Keratinocyte (primary cell): ENCODE measurements around the gene PACSIN2. TPM values are rescaled to one million over a fixed set of nuclear protein-coding genes. Genes with fewer than 3 reads are reported as not detected.

Experiments
- DNase-seq: peaks from one replicate; pipeline ENCODE4 v3.0.0-alpha.2; 2011; ENCODE audit warnings: low read depth, missing footprints, low spot score
- FAIRE-seq: peaks from 2 replicates; lab custom pipeline; 2011; peaks lifted over from hg19 to GRCh38; lab: Jason Lieb, UNC
- H2AFZ ChIP-seq: 2 replicates; pipeline ENCODE4 v1.6.0; 2012; ENCODE audit warnings: low read length, control low read depth, inconsistent platforms; ENCODE audit not compliant: control insufficient read depth
- H3K27ac ChIP-seq: 2 replicates; pipeline ENCODE4 v1.5.1; 2011; ENCODE audit warnings: low read length; ENCODE audit not compliant: control insufficient read depth, insufficient read depth
- H3K27me3 ChIP-seq: 3 replicates; pipeline ENCODE4 v1.6.0; 2011; ENCODE audit warnings: low read length; ENCODE audit not compliant: control insufficient read depth, insufficient read depth; ENCODE audit errors: extremely low read depth
- H3K36me3 ChIP-seq, 2 experiments: 2 replicates in 1 of 2; 3 replicates in 1 of 2; pipeline ENCODE4 v1.5.1; 2011; ENCODE audit warnings: low read length in 2 of 2, mild to moderate bottlenecking in 1 of 2; ENCODE audit not compliant: control insufficient read depth in 2 of 2, insufficient read depth in 2 of 2; ENCODE audit errors: extremely low read depth in 1 of 2
- H3K4me1 ChIP-seq: 3 replicates; pipeline ENCODE4 v1.5.1; 2011; ENCODE audit warnings: low read length; ENCODE audit not compliant: control insufficient read depth, insufficient read depth; ENCODE audit errors: extremely low read depth
- H3K4me2 ChIP-seq: 3 replicates; pipeline ENCODE4 v1.6.0; 2011; ENCODE audit warnings: low read depth, low read length; ENCODE audit not compliant: control insufficient read depth, insufficient read depth; ENCODE audit errors: extremely low read depth
- H3K4me3 ChIP-seq, 3 experiments: fragments of 200-600 bp in 1 of 3; sonication (generic) in 1 of 3; 2 replicates in 2 of 3; 3 replicates in 1 of 3; pipeline ENCODE4 v1.5.1; 2011 to 2016; ENCODE audit warnings: low read length in 3 of 3, mild to moderate bottlenecking in 3 of 3, control low read depth in 2 of 3, inconsistent platforms in 1 of 3, low read depth in 1 of 3, mixed read lengths in 1 of 3, mixed run types in 1 of 3, moderate library complexity in 1 of 3; ENCODE audit not compliant: control insufficient read depth in 2 of 3, insufficient read depth in 2 of 3; ENCODE audit errors: extremely low read depth in 1 of 3
- H3K79me2 ChIP-seq: 2 replicates; pipeline ENCODE4 v1.6.0; 2012; ENCODE audit warnings: low read length; ENCODE audit not compliant: control insufficient read depth, insufficient read depth
- H3K9ac ChIP-seq: 3 replicates; pipeline ENCODE4 v1.6.0; 2011; ENCODE audit warnings: low read length; ENCODE audit not compliant: control insufficient read depth, insufficient read depth; ENCODE audit errors: extremely low read depth
- H3K9me1 ChIP-seq: 3 replicates; pipeline ENCODE4 v1.6.0; 2011; ENCODE audit warnings: low read length; ENCODE audit not compliant: control insufficient read depth, insufficient read depth; ENCODE audit errors: extremely low read depth
- H3K9me3 ChIP-seq: 2 replicates; pipeline ENCODE4 v1.5.1; 2012; ENCODE audit warnings: low read depth, low read length; ENCODE audit not compliant: control insufficient read depth
- H4K20me1 ChIP-seq: 3 replicates; pipeline ENCODE4 v1.6.0; 2011; ENCODE audit warnings: low read length; ENCODE audit not compliant: control insufficient read depth, insufficient read depth; ENCODE audit errors: extremely low read depth
- CTCF ChIP-seq, 3 experiments: IDR thresholded peaks in 1 of 3; conservative IDR thresholded peaks in 1 of 3; optimal IDR thresholded peaks in 1 of 3; 2 replicates in 2 of 3; 3 replicates in 1 of 3; pipeline versions ENCODE3 to v1.5.1; 2011; ENCODE audit warnings: low read length in 3 of 3, mild to moderate bottlenecking in 3 of 3, moderate library complexity in 2 of 3, control low read depth in 1 of 3, inconsistent platforms in 1 of 3; ENCODE audit not compliant: insufficient read depth in 2 of 3; ENCODE audit errors: extremely low read depth in 1 of 3
- EZH2 ChIP-seq: IDR thresholded peaks from one replicate; pipeline ENCODE4 v1.6.1; 2012; ENCODE audit warnings: inconsistent platforms, mild to moderate bottlenecking, low read length, moderate library complexity
- dilution Hi-C: fragments of 300-500 bp; cut with MboI; formaldehyde crosslinking; loops from one replicate; pipeline ENCODE4 v1.7.0; 2020; ENCODE audit warnings: low sequenced_read_pairs; ENCODE audit not compliant: extremely low pct_ligation_motif_present
- polyA plus RNA-seq, 5 experiments: library from polyadenylated mRNA; depleted of rRNA in 3 of 5; stranded (reverse) in 3 of 5; stranded (forward) in 1 of 5; unstranded in 1 of 5; fragments of >200 nt; gene quantifications; 1 replicate in 1 of 5; 2 replicates in 3 of 5; 3 replicates in 1 of 5; pipeline versions ENCODE4 v1.2.1 to v1.2.3, GENCODE V29; 2011 to 2012; ENCODE audit warnings: missing spikeins in 2 of 5, low read depth in 1 of 5, low replicate concordance in 1 of 5

The PACSIN2 gene
- polyA plus RNA-seq, 1 donor (not counting 4 experiments of a cell fraction or from before 2014, with no cell fraction given): 55.5 TPM

GRCh38 chr22:42855721-42856120 lies 159.2 kb downstream of the PACSIN2 start:
- Histone ChIP-seq H3K36me3 (peaks cover 2 to 3% of the 10 kb centered on the region in 2 experiments), H4K20me1 (peaks cover 3% of the 10 kb centered on the region), H3K27ac (peak overlapping the region; percentile 87), H3K4me2 (peak overlapping the region; percentile 93), H2AFZ (no peak overlapping the region), H3K9me1 (no peaks in the 10 kb centered on the region), H3K27me3 (no peaks in the 10 kb centered on the region), H3K79me2 (peaks cover 43% of the 10 kb centered on the region), H3K4me1 (peaks cover 4% of the 10 kb centered on the region), H3K9me3 (no peaks in the 10 kb centered on the region), H3K9ac (peak overlapping the region; percentile 95), H3K4me3 (peak overlapping the region; percentile 82 to 95 (median 92))
- TF ChIP-seq EZH2: no peak
- no peak for TF ChIP-seq CTCF (optimal IDR thresholded peaks at IDR 0.05 in 1 of 3, IDR thresholded peaks at IDR 0.05 in 1 of 3, conservative IDR thresholded peaks at IDR 0.05 in 1 of 3; ENCODE audit: extremely low read depth in 1 of 3, insufficient read depth in 2 of 3, low read length in 3 of 3)
- dilution Hi-C loops: no loop called here
- FAIRE-seq: no peak
- no peak for DNase-seq

- no peak overlapping the region for H3K9ac ChIP-seq
- no peaks in the 10 kb centered on the region for H3K27me3 ChIP-seq
- H4K20me1 ChIP-seq: peaks cover 3% of the 10 kb centered on the region
- H3K9me1 ChIP-seq: no peaks in the 10 kb centered on the region
- H3K4me2 ChIP-seq: peak overlapping the region; percentile 93
- H3K27ac ChIP-seq: no peak overlapping the region
- peaks cover 2 to 3% of the 10 kb centered on the region in 2 experiments for H3K36me3 ChIP-seq
- no peak overlapping the region for H2AFZ ChIP-seq
- FAIRE-seq: no peak
- dilution Hi-C loops: no loop called here
- no peak for DNase-seq
- peaks cover 4% of the 10 kb centered on the region for H3K4me1 ChIP-seq
- H3K9me3 ChIP-seq: no peaks in the 10 kb centered on the region
- H3K4me3 ChIP-seq: no peak overlapping the region
- TF ChIP-seq EZH2 (no peak), CTCF (optimal IDR thresholded peaks at IDR 0.05 in 1 of 3, IDR thresholded peaks at IDR 0.05 in 1 of 3, conservative IDR thresholded peaks at IDR 0.05 in 1 of 3; ENCODE audit: extremely low read depth in 1 of 3, insufficient read depth in 2 of 3, low read length in 3 of 3) (no peak)
- peaks cover 46% of the 10 kb centered on the region for H3K79me2 ChIP-seq
These were observed 159.7 kb downstream of the PACSIN2 start for GRCh38 chr22:42855211-42855610.
